ENCODE data around the gene SPAG5. TPM values are rescaled to one million over a fixed set of nuclear protein-coding genes. Genes with fewer than 3 reads are reported as not detected.
A peak's percentile ranks its signal among the peaks of the same experiment; 100 is the strongest.

Gene SPAG5
- total and polyA plus RNA-seq, 9 of the 15 experiments (the other 6 are each of a cell fraction or from before 2014, with no cell fraction given) = 94.4 to 286 (median 151) TPM

GRCh38 chr17:28571361-28572122 is 27.3 kb downstream of the SPAG5 start, which contains the start of gene PIGS (continued):
- TF ChIP-seq PHF20 (IDR thresholded peaks at IDR 0.05; ENCODE audit: partially characterized antibody) (no peak), CBX2 (IDR thresholded peaks at IDR 0.05; ENCODE audit: insufficient read depth, low read length, poor library complexity, severe bottlenecking) (no peak), ESRRB (CRISPR knock-in tag; IDR thresholded peaks at IDR 0.05; ENCODE audit: borderline replicate concordance) (no peak), MAX (CRISPR knock-in tag; IDR thresholded peaks at IDR 0.05) (no peak), ZBTB49 (CRISPR knock-in tag; IDR thresholded peaks at IDR 0.05; ENCODE audit: borderline replicate concordance) (no peak), ZNF263 (CRISPR knock-in tag; IDR thresholded peaks at IDR 0.05; ENCODE audit: borderline replicate concordance) (no peak), PTBP1 (IDR thresholded peaks at IDR 0.05; ENCODE audit: low read depth, low read length) (no peak), POLR2B (IDR thresholded peaks at IDR 0.05; ENCODE audit: low read depth, partially characterized antibody) (peak; percentile 66), HES1 (IDR thresholded peaks at IDR 0.05; ENCODE audit: low read depth) (no peak), ZBTB43 (CRISPR knock-in tag; IDR thresholded peaks at IDR 0.05) (no peak), ELK1 (CRISPR knock-in tag; IDR thresholded peaks at IDR 0.05) (no peak), CREB5 (CRISPR knock-in tag; IDR thresholded peaks at IDR 0.05) (no peak), ZMIZ1 (IDR thresholded peaks at IDR 0.05; ENCODE audit: low read depth in 2 of 2, low read length in 2 of 2) (no peak), FOXJ3 (CRISPR knock-in tag; IDR thresholded peaks at IDR 0.05) (no peak)

Measured in K562 (cell line).